T-helper 1 cell treated with Interleukin-12 subunit alpha and Interleukin-12 subunit beta and Interleukin-4 antibody, amounts not matched to agents 30 μg/mL and 1 μg/mL, for 36 hours (primary cell): ENCODE measurements around the gene SDR42E2.
"Not testable (repeated sequence)": the region's sequence is repeated elsewhere in the genome, so short reads cannot be mapped to it uniquely, and the experiment has no call there.

Experiments
- H3K27ac Mint-ChIP-seq: one replicate; pipeline ENCODE4 v1.8.0; 2021; ENCODE audit warnings: mild to moderate bottlenecking, mixed read lengths
- H3K27me3 Mint-ChIP-seq: one replicate; pipeline ENCODE4 v1.8.0; 2021; ENCODE audit warnings: low read depth, mixed read lengths
- H3K36me3 Mint-ChIP-seq: one replicate; pipeline ENCODE4 v1.8.0; 2021; ENCODE audit warnings: low read depth, mixed read lengths
- H3K4me1 Mint-ChIP-seq: one replicate; pipeline ENCODE4 v1.8.0; 2021; ENCODE audit warnings: low read depth, mixed read lengths
- H3K4me3 Mint-ChIP-seq: one replicate; pipeline ENCODE4 v1.8.0; 2021; ENCODE audit warnings: mild to moderate bottlenecking, moderate library complexity, mixed read lengths
- H3K9me3 Mint-ChIP-seq: one replicate; pipeline ENCODE4 v1.8.0; 2021; ENCODE audit warnings: mixed read lengths

Gene SDR42E2

GRCh38 chr16:22161999-22162655, at the start of gene SDR42E2:
Gene SDR42E2 (plus strand): TSS chr16:22162506. CDS start chr16:22165583, 3,077 bp downstream.
- H3K9me3 Mint-ChIP-seq, result no peaks in the 10 kb centered on the region
- no peaks in the 10 kb centered on the region for H3K4me1 Mint-ChIP-seq
- peaks cover 27% of the 10 kb centered on the region for H3K27me3 Mint-ChIP-seq
- H3K36me3 Mint-ChIP-seq, result peaks cover 3% of the 10 kb centered on the region
- H3K27ac Mint-ChIP-seq, result no peak within 1 kb of the TSS
- H3K4me3 Mint-ChIP-seq, result peak within 1 kb of the TSS; percentile 11

- Mint-ChIP-seq H3K4me1 (no peaks in the 10 kb centered on the region), H3K4me3 (no peak overlapping the region), H3K27ac (no peak overlapping the region), H3K36me3 (no peaks in the 10 kb centered on the region), H3K9me3 (no peaks in the 10 kb centered on the region), H3K27me3 (peaks cover 6% of the 10 kb centered on the region)
Measured at GRCh38 chr16:22116095-22116700, 46.1 kb upstream of the SDR42E2 start.

GRCh38 chr16:22117609-22118008, 44.7 kb upstream of the SDR42E2 start:
- H3K27ac Mint-ChIP-seq, result no peak overlapping the region
- no peaks in the 10 kb centered on the region for H3K27me3 Mint-ChIP-seq
- H3K36me3 Mint-ChIP-seq, result peaks cover 1% of the 10 kb centered on the region
- no peak overlapping the region for H3K4me3 Mint-ChIP-seq
- no peaks in the 10 kb centered on the region for H3K4me1 Mint-ChIP-seq
- no peaks in the 10 kb centered on the region for H3K9me3 Mint-ChIP-seq

GRCh38 chr16:22120440-22120839, 41.9 kb upstream of the SDR42E2 start:
- no peak overlapping the region for H3K4me3 Mint-ChIP-seq
- H3K27ac Mint-ChIP-seq, result no peak overlapping the region
- peaks cover 1% of the 10 kb centered on the region for H3K36me3 Mint-ChIP-seq
- H3K27me3 Mint-ChIP-seq, result no peaks in the 10 kb centered on the region
- no peaks in the 10 kb centered on the region for H3K9me3 Mint-ChIP-seq
- H3K4me1 Mint-ChIP-seq, result no peaks in the 10 kb centered on the region

GRCh38 chr16:22122239-22122638, 40.1 kb upstream of the SDR42E2 start:
- Mint-ChIP-seq H3K4me3 (no peak overlapping the region), H3K27ac (no peak overlapping the region), H3K36me3 (peaks cover 1% of the 10 kb centered on the region), H3K9me3 (no peaks in the 10 kb centered on the region), H3K27me3 (no peaks in the 10 kb centered on the region), H3K4me1 (no peaks in the 10 kb centered on the region)

- Mint-ChIP-seq H3K9me3 (no peaks in the 10 kb centered on the region), H3K4me3 (no peak overlapping the region), H3K27ac (no peak overlapping the region), H3K4me1 (no peaks in the 10 kb centered on the region), H3K36me3 (peaks cover 1% of the 10 kb centered on the region), H3K27me3 (peaks cover 4% of the 10 kb centered on the region)
Measured at GRCh38 chr16:22123146-22123545, 39.2 kb upstream of the SDR42E2 start.

GRCh38 chr16:22123759-22124490, 38.4 kb upstream of the SDR42E2 start:
- peaks cover 3% of the 10 kb centered on the region for H3K9me3 Mint-ChIP-seq
- no peak overlapping the region for H3K27ac Mint-ChIP-seq
- peaks cover 1% of the 10 kb centered on the region for H3K36me3 Mint-ChIP-seq
- no peak overlapping the region for H3K4me3 Mint-ChIP-seq
- no peaks in the 10 kb centered on the region for H3K4me1 Mint-ChIP-seq
- H3K27me3 Mint-ChIP-seq, result peaks cover 4% of the 10 kb centered on the region

GRCh38 chr16:22124583-22125284, 37.6 kb upstream of the SDR42E2 start:
- no peak overlapping the region for H3K4me3 Mint-ChIP-seq
- no peak overlapping the region for H3K27ac Mint-ChIP-seq
- H3K27me3 Mint-ChIP-seq, result peaks cover 8% of the 10 kb centered on the region
- no peaks in the 10 kb centered on the region for H3K4me1 Mint-ChIP-seq
- H3K9me3 Mint-ChIP-seq, result peaks cover 3% of the 10 kb centered on the region
- H3K36me3 Mint-ChIP-seq, result peaks cover 1% of the 10 kb centered on the region

GRCh38 chr16:22126037-22126558, 36.2 kb upstream of the SDR42E2 start:
- peaks cover 1% of the 10 kb centered on the region for H3K36me3 Mint-ChIP-seq
- no peak overlapping the region for H3K27ac Mint-ChIP-seq
- no peak overlapping the region for H3K4me3 Mint-ChIP-seq
- H3K27me3 Mint-ChIP-seq, result peaks cover 14% of the 10 kb centered on the region
- peaks cover 3% of the 10 kb centered on the region for H3K9me3 Mint-ChIP-seq
- no peaks in the 10 kb centered on the region for H3K4me1 Mint-ChIP-seq

- H3K9me3 Mint-ChIP-seq, H3K4me3 Mint-ChIP-seq, H3K4me1 Mint-ChIP-seq, H3K36me3 Mint-ChIP-seq, H3K27ac Mint-ChIP-seq: not testable (repeated sequence)
- peaks cover 14% of the 10 kb centered on the region for H3K27me3 Mint-ChIP-seq
Measured at GRCh38 chr16:22128537-22128936, 33.8 kb upstream of the SDR42E2 start.

GRCh38 chr16:22130528-22130927, 31.8 kb upstream of the SDR42E2 start:
- Mint-ChIP-seq H3K4me3 (no peak overlapping the region), H3K27me3 (peaks cover 14% of the 10 kb centered on the region), H3K9me3 (peaks cover 3% of the 10 kb centered on the region), H3K4me1 (no peaks in the 10 kb centered on the region), H3K27ac (no peak overlapping the region), H3K36me3 (no peaks in the 10 kb centered on the region)

GRCh38 chr16:22132801-22133200, 29.5 kb upstream of the SDR42E2 start:
- peaks cover 15% of the 10 kb centered on the region for H3K27me3 Mint-ChIP-seq
- no peak overlapping the region for H3K27ac Mint-ChIP-seq
- H3K4me1 Mint-ChIP-seq, result no peaks in the 10 kb centered on the region
- peaks cover 3% of the 10 kb centered on the region for H3K9me3 Mint-ChIP-seq
- no peaks in the 10 kb centered on the region for H3K36me3 Mint-ChIP-seq
- no peak overlapping the region for H3K4me3 Mint-ChIP-seq

GRCh38 chr16:22138482-22138881, 23.8 kb upstream of the SDR42E2 start:
- Mint-ChIP-seq H3K4me3 (no peak overlapping the region), H3K4me1 (no peaks in the 10 kb centered on the region), H3K27me3 (peaks cover 8% of the 10 kb centered on the region), H3K36me3 (no peaks in the 10 kb centered on the region), H3K9me3 (no peaks in the 10 kb centered on the region), H3K27ac (no peak overlapping the region)

- Mint-ChIP-seq H3K9me3 (no peaks in the 10 kb centered on the region), H3K4me3 (no peak overlapping the region), H3K36me3 (no peaks in the 10 kb centered on the region), H3K27ac (no peak overlapping the region), H3K27me3 (peaks cover 8% of the 10 kb centered on the region), H3K4me1 (no peaks in the 10 kb centered on the region)
Measured at GRCh38 chr16:22139008-22139407, 23.3 kb upstream of the SDR42E2 start.
